Measurements from ENCODE around the gene MCC. TPM values are rescaled to one million over a fixed set of nuclear protein-coding genes. Genes with fewer than 3 reads are reported as not detected.

MCC gene
- total RNA-seq, 1 experiment from 2014 or later, result 7.1 TPM

DNA sequence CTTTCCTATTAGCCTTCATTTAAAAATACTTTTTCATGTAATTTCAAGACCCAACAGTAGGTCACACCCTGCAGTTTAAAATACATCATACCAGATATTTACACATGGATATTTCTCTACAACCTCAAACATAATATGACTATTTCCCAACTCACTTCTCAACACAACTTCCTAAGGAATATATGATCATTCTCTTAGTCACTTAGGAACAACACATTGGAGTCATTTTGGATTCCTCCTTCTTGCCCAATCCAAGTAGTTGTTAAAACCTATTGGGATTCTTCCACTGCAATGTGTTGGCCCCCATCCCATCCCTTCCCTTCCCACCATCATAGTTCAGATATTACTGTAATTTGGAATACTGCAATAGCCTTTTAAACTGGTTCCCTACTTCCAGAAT, 366.2 kb downstream of the MCC start:
- intact Hi-C loops (cut with micrococcal nuclease), result no loop called here
- H3K4me2 ChIP-seq (ENCODE audit: low read length), result peak overlapping the region; percentile 7; the same call in 1 of the 2 replicates
- H4K20me1 ChIP-seq (ENCODE audit: low read length), result no peaks in the 10 kb centered on the region
- H3F3A ChIP-seq (ENCODE audit: low read length, unreplicated experiment), result no peaks in the 10 kb centered on the region
- H2AFZ ChIP-seq (ENCODE audit: low read length), result no peak overlapping the region
- DNase-seq, result peak; percentile 90
- H3K27ac ChIP-seq (ENCODE audit: low read length), result peak overlapping the region; percentile 75
- POLR2A ChIA-PET (ENCODE audit: unreplicated experiment), result no interaction called here
- ATAC-seq, result peak; percentile 47
- BruUV-seq (replicated peaks), result no TSS peak
- H3K27me3 ChIP-seq (ENCODE audit: low read length), result no peaks in the 10 kb centered on the region
- H3K9me3 ChIP-seq (ENCODE audit: low read length), result no peaks in the 10 kb centered on the region
- no peaks in the 10 kb centered on the region for H3K36me3 ChIP-seq (ENCODE audit: low read depth, low read length)
- H3K79me2 ChIP-seq (ENCODE audit: low read length), result no peaks in the 10 kb centered on the region
- TF ChIP-seq EZH2phosphoT487 (IDR thresholded peaks at IDR 0.05; ENCODE audit: borderline replicate concordance, low read length) (no peak), EZH2 (IDR thresholded peaks at IDR 0.05; ENCODE audit: low read length, unreplicated experiment) (no peak)
- TF ChIP-seq, protein P1, sequence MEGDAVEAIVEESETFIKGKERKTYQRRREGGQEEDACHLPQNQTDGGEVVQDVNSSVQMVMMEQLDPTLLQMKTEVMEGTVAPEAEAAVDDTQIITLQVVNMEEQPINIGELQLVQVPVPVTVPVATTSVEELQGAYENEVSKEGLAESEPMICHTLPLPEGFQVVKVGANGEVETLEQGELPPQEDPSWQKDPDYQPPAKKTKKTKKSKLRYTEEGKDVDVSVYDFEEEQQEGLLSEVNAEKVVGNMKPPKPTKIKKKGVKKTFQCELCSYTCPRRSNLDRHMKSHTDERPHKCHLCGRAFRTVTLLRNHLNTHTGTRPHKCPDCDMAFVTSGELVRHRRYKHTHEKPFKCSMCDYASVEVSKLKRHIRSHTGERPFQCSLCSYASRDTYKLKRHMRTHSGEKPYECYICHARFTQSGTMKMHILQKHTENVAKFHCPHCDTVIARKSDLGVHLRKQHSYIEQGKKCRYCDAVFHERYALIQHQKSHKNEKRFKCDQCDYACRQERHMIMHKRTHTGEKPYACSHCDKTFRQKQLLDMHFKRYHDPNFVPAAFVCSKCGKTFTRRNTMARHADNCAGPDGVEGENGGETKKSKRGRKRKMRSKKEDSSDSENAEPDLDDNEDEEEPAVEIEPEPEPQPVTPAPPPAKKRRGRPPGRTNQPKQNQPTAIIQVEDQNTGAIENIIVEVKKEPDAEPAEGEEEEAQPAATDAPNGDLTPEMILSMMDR (conservative IDR thresholded peaks at IDR 0.05; ENCODE audit: low read depth, low read length), result no peak; the same call in 1 of the 2 replicates
- CTCF ChIA-PET, result no interaction called here
- no peak overlapping the region for H3K4me3 ChIP-seq (ENCODE audit: low read length)
- peaks cover 15% of the 10 kb centered on the region for H3K4me1 ChIP-seq (ENCODE audit: insufficient read depth, low read length)
- no peak overlapping the region for H3K9ac ChIP-seq (ENCODE audit: low read length)
- H3K9me2 ChIP-seq (replicated peaks; ENCODE audit: low read length), result no peaks in the 10 kb centered on the region

DNA sequence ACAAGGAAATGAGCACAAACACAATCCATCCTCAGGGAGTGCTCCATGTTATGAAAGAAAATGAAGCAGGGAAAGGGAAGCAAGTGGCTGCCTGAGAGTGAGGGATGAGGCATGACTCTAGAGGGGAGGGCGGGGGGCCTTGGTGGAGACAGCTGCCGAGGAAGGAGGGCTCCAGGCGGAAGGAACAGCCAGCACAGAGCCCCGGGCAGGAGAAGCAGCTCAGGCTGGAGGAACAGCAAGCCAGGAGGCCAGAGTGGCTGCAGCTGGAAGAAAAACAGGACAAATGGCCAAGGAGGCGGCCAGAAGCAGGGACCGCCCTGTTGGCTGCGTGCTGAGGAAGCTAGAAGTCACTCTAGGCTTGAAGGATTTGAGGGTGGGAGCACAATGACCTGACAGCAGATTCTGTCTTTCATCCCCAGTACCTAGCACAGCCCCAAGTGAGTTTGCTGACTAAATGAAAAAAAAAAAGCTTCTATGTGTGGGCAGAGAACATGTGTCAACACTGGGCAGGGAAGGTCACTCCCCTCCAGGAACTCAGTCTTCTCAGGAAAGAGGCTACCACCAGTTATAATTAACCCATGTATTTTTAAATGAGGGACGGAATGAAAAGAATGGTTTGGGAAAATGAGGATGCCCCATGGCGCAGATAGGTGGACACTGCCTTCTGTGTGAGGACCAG, 368.9 kb downstream of the MCC start:
- H3K79me2 ChIP-seq (ENCODE audit: low read length), result no peaks in the 10 kb centered on the region
- intact Hi-C loops (cut with micrococcal nuclease), result no loop called here
- no peak overlapping the region for H3K27ac ChIP-seq (ENCODE audit: low read length)
- H3K27me3 ChIP-seq (ENCODE audit: low read length), result no peaks in the 10 kb centered on the region
- ATAC-seq (no peak), DNase-seq (no peak)
- H3K4me3 ChIP-seq (ENCODE audit: low read length), result no peak overlapping the region
- TF ChIP-seq EZH2phosphoT487 (IDR thresholded peaks at IDR 0.05; ENCODE audit: borderline replicate concordance, low read length) (no peak), EZH2 (IDR thresholded peaks at IDR 0.05; ENCODE audit: low read length, unreplicated experiment) (no peak)
- TF ChIP-seq, protein P1 (conservative IDR thresholded peaks at IDR 0.05; ENCODE audit: low read depth, low read length), result no peak
- no peaks in the 10 kb centered on the region for H3F3A ChIP-seq (ENCODE audit: low read length, unreplicated experiment)
- H3K9me3 ChIP-seq (ENCODE audit: low read length), result no peaks in the 10 kb centered on the region
- ChIA-PET POLR2A (ENCODE audit: unreplicated experiment) (interaction anchor here (0.6 kb wide), 1 partner anchor 358 kb away, joined by 4 read pairs; no protein-coding TSS in a partner anchor), CTCF (no interaction called here)
- H4K20me1 ChIP-seq (ENCODE audit: low read length), result no peaks in the 10 kb centered on the region
- H3K4me2 ChIP-seq (ENCODE audit: low read length), result no peak overlapping the region
- no peak overlapping the region for H3K9ac ChIP-seq (ENCODE audit: low read length)
- H2AFZ ChIP-seq (ENCODE audit: low read length), result no peak overlapping the region
- no peaks in the 10 kb centered on the region for H3K36me3 ChIP-seq (ENCODE audit: low read depth, low read length)
- no TSS peak for BruUV-seq (replicated peaks)
- H3K9me2 ChIP-seq (replicated peaks; ENCODE audit: low read length), result no peaks in the 10 kb centered on the region
- H3K4me1 ChIP-seq (ENCODE audit: insufficient read depth, low read length), result peaks cover 15% of the 10 kb centered on the region

DNA sequence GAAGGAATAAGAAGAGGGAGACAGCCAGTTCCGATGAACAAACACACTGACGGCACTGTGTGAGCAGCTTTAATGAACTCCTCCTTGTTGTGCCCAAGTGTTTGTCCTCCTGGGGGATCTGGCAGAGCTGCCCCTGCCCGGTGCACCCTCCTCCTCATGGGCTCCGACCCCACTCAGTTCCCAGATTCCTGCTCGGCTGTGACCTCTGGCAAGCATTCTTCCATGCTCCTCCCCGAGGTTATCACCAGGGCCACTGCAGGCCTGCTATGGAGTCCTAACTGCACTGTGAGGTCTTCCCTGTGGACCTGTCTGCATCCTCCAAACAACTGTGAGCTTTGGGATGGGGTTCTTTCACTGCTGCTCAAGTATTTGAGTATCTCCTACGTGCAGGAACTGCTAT, 369.5 kb downstream of the MCC start:
- Histone ChIP-seq H3K27me3 (ENCODE audit: low read length) (no peaks in the 10 kb centered on the region), H3K9ac (ENCODE audit: low read length) (no peak overlapping the region), H3K9me2 (replicated peaks; ENCODE audit: low read length) (no peaks in the 10 kb centered on the region), H3K79me2 (ENCODE audit: low read length) (no peaks in the 10 kb centered on the region), H4K20me1 (ENCODE audit: low read length) (no peaks in the 10 kb centered on the region), H3K4me2 (ENCODE audit: low read length) (no peak overlapping the region), H3K27ac (ENCODE audit: low read length) (no peak overlapping the region), H3K9me3 (ENCODE audit: low read length) (no peaks in the 10 kb centered on the region), H3K36me3 (ENCODE audit: low read depth, low read length) (no peaks in the 10 kb centered on the region), H3F3A (ENCODE audit: low read length, unreplicated experiment) (no peaks in the 10 kb centered on the region), H2AFZ (ENCODE audit: low read length) (no peak overlapping the region), H3K4me1 (ENCODE audit: insufficient read depth, low read length) (peaks cover 15% of the 10 kb centered on the region), H3K4me3 (ENCODE audit: low read length) (no peak overlapping the region)
- DNase-seq (no peak), ATAC-seq (no peak)
- CTCF ChIA-PET, result no interaction called here
- no TSS peak for BruUV-seq (replicated peaks)
- intact Hi-C loops (cut with micrococcal nuclease), result no loop called here
- POLR2A ChIA-PET (ENCODE audit: unreplicated experiment), result no interaction called here
- TF ChIP-seq EZH2 (IDR thresholded peaks at IDR 0.05; ENCODE audit: low read length, unreplicated experiment) (no peak), EZH2phosphoT487 (IDR thresholded peaks at IDR 0.05; ENCODE audit: borderline replicate concordance, low read length) (no peak)
- TF ChIP-seq, protein P1 (conservative IDR thresholded peaks at IDR 0.05; ENCODE audit: low read depth, low read length), result no peak

All from PC-3 (cell line).